Stimulated activated CD4-positive, alpha-beta T cell treated with anti-CD3 and anti-CD28 coated beads, Interleukin-12 subunit alpha, Interleukin-12 subunit beta, amount 100 ng/mL, for 48 hours (primary cell): ENCODE results near the gene TCP11L1.

ENCODE experiments used
- DNase-seq, 3 donors: peaks; one replicate each; pipeline ENCODE4 v3.0.0-alpha.2; 2020; ENCODE audit warnings: low read depth in 2 of 3, low spot score in 1 of 3

Gene TCP11L1

GRCh38 chr11:33039274-33040032 is at the start of gene TCP11L1:
TCP11L1 (plus strand) TSS chr11:33039572; CDS start chr11:33043774, 4,202 bp downstream.
- DNase-seq, result peak; percentile 66 to 81 (median 68)

- DNase-seq, result no peak
These were observed 48.9 kb upstream of the TCP11L1 start for GRCh38 chr11:32990481-32990880.

GRCh38 chr11:32991427-32991826 is 47.9 kb upstream of the TCP11L1 start:
- DNase-seq, result no peak

- DNase-seq, result no peak
These were observed 47.5 kb upstream of the TCP11L1 start for GRCh38 chr11:32991898-32992297.

- DNase-seq, result no peak
These were observed 39.2 kb upstream of the TCP11L1 start for GRCh38 chr11:33000181-33000580.

GRCh38 chr11:33001281-33001680 is 38.1 kb upstream of the TCP11L1 start:
- DNase-seq, result no peak

- no peak for DNase-seq
These were observed 37.4 kb upstream of the TCP11L1 start for GRCh38 chr11:33001751-33002542.

- no peak for DNase-seq
These were observed 34.2 kb upstream of the TCP11L1 start for GRCh38 chr11:33005175-33005574.

- DNase-seq, result no peak
These were observed 33.4 kb upstream of the TCP11L1 start for GRCh38 chr11:33006010-33006409.

- no peak for DNase-seq
These were observed 25.6 kb upstream of the TCP11L1 start for GRCh38 chr11:33013755-33014154.

- peak; percentile 59 to 65 (median 61) for DNase-seq
These were observed 23.5 kb upstream of the TCP11L1 start, which contains the start of gene DEPDC7 for GRCh38 chr11:33015621-33016551. DEPDC7 (plus strand) TSS chr11:33015878; CDS start chr11:33015956, 78 bp downstream.

GRCh38 chr11:33016654-33017053 is 22.7 kb upstream of the TCP11L1 start:
- no peak for DNase-seq

- no peak for DNase-seq
These were observed 21.9 kb upstream of the TCP11L1 start for GRCh38 chr11:33017478-33017877.

GRCh38 chr11:33017965-33018364 is 21.4 kb upstream of the TCP11L1 start:
- DNase-seq, result no peak

- no peak for DNase-seq
These were observed 20.5 kb upstream of the TCP11L1 start for GRCh38 chr11:33018840-33019239.

- no peak for DNase-seq
These were observed 17.9 kb upstream of the TCP11L1 start for GRCh38 chr11:33021501-33021900.

- no peak for DNase-seq
These were observed 17.4 kb upstream of the TCP11L1 start for GRCh38 chr11:33021937-33022336.

- no peak for DNase-seq
These were observed 14.0 kb upstream of the TCP11L1 start for GRCh38 chr11:33025339-33025722.

- no peak for DNase-seq
These were observed 12.1 kb upstream of the TCP11L1 start for GRCh38 chr11:33027233-33027632.

- no peak for DNase-seq
These were observed 11.4 kb upstream of the TCP11L1 start for GRCh38 chr11:33027846-33028536.

GRCh38 chr11:33028537-33028914 is 10.8 kb upstream of the TCP11L1 start:
- no peak for DNase-seq
